Measurements from ENCODE around the gene BMP7.

BMP7 gene

GRCh38 chr20:57277398-57278105, 11.1 kb upstream of the BMP7 start:
- TF ChIP-seq GATA3 (IDR thresholded peaks at IDR 0.05; ENCODE audit: low read depth, low read length), result no peak
- TF ChIP-seq GATA2 (IDR thresholded peaks at IDR 0.05; ENCODE audit: low read depth, low read length), result no peak

- TF ChIP-seq GATA2 (IDR thresholded peaks at IDR 0.05; ENCODE audit: low read depth, low read length) (no peak), GATA3 (IDR thresholded peaks at IDR 0.05; ENCODE audit: low read depth, low read length) (no peak)
These were observed 9.8 kb upstream of the BMP7 start for GRCh38 chr20:57276221-57276620.

DNA sequence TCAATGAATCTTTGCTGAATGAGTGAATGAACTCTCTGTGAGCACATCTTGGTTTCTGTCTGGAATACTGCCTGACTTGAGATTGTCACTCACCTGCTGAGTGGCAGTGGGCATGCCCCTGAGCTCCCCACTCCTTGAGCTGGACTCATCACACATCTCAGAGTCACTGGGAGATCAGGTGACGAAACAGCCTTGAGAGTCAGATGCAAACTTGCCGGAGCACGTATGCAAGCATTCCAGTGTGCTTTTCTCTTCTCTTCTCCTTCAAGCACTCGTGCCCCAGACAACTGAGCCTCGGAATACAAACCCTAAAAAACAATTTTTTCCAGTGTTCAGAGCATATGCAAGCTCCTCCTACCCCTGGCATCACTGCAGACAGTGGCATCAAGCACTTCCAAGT, 9.4 kb upstream of the BMP7 start:
- no peak for TF ChIP-seq GATA3 (IDR thresholded peaks at IDR 0.05; ENCODE audit: low read depth, low read length)
- TF ChIP-seq GATA2 (IDR thresholded peaks at IDR 0.05; ENCODE audit: low read depth, low read length), result no peak

DNA sequence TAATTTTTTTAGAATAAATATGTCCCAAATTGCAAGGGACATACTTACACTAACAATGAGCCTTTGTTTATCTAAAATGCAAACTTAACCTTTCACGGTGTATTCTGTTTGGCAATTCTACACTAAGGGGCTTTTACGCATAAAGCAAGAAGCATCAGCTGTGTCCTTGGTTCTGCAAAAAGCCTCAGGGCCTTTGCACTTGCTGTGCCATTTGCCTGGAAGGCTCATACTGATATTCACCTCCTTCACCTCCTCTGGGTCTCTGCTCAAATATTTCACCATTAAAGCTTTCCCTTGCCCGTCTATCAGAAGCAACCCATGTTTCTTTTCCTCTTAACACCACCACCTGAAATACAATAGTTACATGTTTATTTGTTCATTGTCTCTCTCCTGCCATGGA, 8.9 kb upstream of the BMP7 start:
- TF ChIP-seq GATA2 (IDR thresholded peaks at IDR 0.05; ENCODE audit: low read depth, low read length) (no peak), GATA3 (IDR thresholded peaks at IDR 0.05; ENCODE audit: low read depth, low read length) (no peak)

GRCh38 chr20:57274846-57275245, 8.4 kb upstream of the BMP7 start:
- TF ChIP-seq GATA2 (IDR thresholded peaks at IDR 0.05; ENCODE audit: low read depth, low read length), result no peak
- no peak for TF ChIP-seq GATA3 (IDR thresholded peaks at IDR 0.05; ENCODE audit: low read depth, low read length)

- no peak for TF ChIP-seq GATA3 (IDR thresholded peaks at IDR 0.05; ENCODE audit: low read depth, low read length)
These were observed 7.9 kb upstream of the BMP7 start for GRCh38 chr20:57274299-57274698.

- TF ChIP-seq GATA2 (IDR thresholded peaks at IDR 0.05; ENCODE audit: low read depth, low read length) (no peak), GATA3 (IDR thresholded peaks at IDR 0.05; ENCODE audit: low read depth, low read length) (no peak)
These were observed 6.6 kb upstream of the BMP7 start for GRCh38 chr20:57272883-57273535.

DNA sequence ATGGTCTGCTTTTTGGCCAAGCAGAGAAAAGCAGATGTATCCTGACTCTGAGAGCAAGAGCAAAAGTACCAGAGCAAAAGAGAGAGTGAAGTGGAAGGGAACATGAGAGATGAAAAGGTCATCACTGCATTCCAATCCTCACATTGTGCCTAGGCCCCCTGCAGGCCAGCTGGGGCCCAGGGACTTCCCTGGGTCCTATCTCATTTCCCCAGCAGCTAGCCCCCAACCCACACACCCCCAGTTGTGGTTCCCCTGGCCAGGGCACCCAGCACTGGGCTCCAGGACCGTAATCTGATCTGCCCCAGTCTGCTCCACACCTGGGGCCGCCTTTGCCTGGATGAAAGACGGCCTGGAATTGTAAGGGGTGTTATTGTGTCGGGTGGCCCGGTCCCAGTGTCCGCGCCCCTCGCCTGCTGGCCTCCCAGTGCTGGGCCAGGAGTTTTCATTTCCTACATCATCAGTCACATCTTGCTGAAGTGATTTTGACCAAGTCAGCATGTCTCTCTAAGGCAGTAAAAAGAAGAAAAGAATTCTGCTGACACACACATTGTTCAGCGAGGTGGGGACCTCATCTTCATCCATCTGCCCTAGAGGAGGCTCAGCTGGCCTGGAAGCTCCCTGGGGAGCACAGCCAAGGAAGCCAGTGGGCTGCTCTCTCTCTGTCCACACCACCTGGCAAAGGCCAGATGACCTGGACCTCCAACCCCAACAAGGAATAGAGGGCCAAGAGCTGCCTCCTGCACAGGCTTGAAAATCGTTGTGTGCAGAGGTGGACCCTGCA, 4.0 kb upstream of the BMP7 start:
- TF ChIP-seq GATA3 (IDR thresholded peaks at IDR 0.05; ENCODE audit: low read depth, low read length), result no peak
- TF ChIP-seq GATA2 (IDR thresholded peaks at IDR 0.05; ENCODE audit: low read depth, low read length), result no peak

DNA sequence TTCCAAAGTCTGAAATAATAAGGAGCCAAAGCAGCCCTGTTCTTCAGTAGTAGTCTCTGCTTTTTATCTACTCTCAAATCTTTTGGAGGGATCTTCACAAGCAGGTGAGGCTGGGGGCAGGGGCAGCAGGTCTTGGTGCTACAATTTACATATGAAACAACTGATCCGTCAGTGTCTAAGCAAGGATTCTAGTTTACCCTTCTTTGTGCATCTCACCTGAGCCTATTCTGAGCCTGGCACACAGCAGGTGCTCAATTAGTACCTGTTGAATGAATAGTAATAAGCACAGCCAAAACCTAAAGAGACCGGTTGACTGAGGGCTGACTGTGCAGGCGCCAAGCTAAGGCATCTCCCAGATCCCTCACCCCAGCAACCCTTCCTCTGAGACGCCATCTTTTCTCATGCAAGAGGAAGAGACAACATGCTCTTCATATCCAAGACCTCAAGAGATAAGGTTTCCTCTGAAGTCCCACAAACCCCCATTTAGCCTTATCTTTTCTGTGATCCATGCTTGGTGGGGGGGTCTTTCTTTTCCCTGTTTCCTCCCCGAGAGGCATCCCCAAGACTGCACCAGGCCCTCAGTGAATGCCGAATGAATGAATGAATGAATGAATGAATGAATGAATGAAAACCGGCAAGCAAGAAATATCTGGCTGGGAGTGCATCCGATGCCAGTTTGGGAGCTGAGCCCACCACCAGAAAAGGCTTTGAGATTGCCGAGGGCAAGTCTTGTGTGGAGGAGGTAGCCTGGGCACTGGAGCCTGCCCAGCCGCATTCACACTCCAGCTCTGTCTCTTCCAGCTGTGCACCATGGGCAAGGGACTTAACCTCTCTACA, 2.9 kb upstream of the BMP7 start:
- TF ChIP-seq GATA2 (IDR thresholded peaks at IDR 0.05; ENCODE audit: low read depth, low read length) (no peak), GATA3 (IDR thresholded peaks at IDR 0.05; ENCODE audit: low read depth, low read length) (no peak)

DNA sequence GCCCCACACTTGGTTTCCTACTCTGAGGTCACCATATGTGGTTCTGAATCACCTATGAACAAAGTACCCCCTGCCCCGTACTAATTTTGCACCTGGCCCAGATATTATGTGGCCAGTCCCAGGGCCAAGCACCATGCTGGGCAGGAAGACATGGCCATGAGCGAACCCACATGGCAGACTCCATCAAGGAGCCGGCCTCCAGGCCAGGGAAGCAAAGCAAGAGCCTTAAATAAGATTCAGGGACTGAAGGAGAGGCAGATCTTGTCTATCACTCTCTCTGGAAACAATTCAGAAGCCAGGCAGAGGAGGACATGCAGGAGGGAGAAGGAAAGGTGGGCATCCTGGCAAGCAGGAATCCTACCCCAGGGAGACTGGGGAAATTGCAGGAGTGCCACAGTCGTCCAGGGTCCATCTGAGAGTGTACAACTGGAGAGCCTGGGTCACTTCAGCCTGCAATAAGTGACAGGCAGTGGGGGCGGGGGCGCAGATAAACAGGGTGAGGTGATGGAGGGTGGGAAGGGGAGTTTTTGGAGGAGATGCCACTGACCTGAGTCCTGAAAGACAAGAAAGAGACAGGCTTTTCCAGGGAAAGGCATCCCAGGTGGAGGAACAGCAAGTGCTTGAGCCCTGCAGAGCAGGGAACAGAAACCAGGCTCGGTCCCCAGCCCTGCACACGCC, 2.1 kb upstream of the BMP7 start:
- TF ChIP-seq GATA2 (IDR thresholded peaks at IDR 0.05; ENCODE audit: low read depth, low read length) (no peak), GATA3 (IDR thresholded peaks at IDR 0.05; ENCODE audit: low read depth, low read length) (no peak)

GRCh38 chr20:57267158-57267821, 849 bp upstream of the BMP7 start:
- TF ChIP-seq GATA2 (IDR thresholded peaks at IDR 0.05; ENCODE audit: low read depth, low read length) (no peak), GATA3 (IDR thresholded peaks at IDR 0.05; ENCODE audit: low read depth, low read length) (no peak)

DNA sequence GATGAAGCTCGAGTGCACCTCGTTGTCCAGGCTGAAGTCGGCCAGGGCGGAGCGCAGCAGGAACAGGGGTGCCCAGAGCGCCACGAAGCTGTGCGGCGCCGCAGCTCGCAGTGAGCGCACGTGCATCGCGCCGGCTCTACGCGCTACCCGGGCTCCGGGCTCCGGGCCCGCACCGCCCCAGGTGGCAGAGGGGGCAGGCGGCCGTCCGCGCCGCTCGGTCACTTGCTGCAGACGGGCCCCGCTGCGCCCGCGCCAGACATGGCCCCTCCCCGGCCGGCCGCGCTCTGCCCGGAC, 497 bp downstream of the BMP7 start:
- TF ChIP-seq GATA3 (IDR thresholded peaks at IDR 0.05; ENCODE audit: low read depth, low read length) (no peak), GATA2 (IDR thresholded peaks at IDR 0.05; ENCODE audit: low read depth, low read length) (no peak)

DNA sequence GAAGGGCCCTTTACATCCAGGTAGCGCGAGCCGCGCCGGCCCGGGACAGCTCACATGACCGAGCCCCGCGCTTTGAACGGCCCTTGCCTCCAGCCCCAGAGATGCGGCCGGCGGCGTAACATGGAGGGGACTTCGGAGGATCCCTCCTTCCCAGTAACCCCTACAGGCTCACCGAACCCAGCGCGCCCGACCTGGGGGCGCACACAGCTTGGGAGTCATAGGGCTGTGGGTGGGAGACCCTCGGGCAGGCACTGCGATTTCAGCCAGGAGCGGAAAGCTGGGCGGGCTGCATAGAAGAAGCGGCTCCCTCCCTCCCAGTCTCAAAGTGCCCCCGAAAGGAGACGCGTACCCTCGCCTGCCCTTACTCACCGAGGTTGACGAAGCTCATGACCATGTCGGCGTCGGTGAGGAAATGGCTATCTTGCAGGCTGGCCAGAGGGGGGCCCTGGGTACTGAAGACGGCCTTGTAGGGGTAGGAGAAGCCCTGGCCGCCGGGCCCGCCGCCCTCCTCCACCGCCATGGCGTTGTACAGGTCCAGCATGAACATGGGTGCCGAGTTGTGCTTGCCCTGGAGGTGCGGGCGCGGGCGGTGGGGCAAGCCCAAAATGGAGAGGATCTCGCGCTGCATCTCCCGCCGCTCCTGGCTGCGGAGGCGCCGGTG, 975 bp downstream of the BMP7 start:
- TF ChIP-seq GATA2 (IDR thresholded peaks at IDR 0.05; ENCODE audit: low read depth, low read length) (no peak), GATA3 (IDR thresholded peaks at IDR 0.05; ENCODE audit: low read depth, low read length) (no peak)

Data from SH-SY5Y (cell line).